Activated gamma-delta T cell (primary cell): ENCODE data around the gene DRC7.
A peak's percentile ranks its signal among the peaks of the same experiment; 100 is the strongest.

Experiments
- DNase-seq: peaks from one replicate; lab custom pipeline; 2025; lab: John Stamatoyannopoulos, UW

The DRC7 gene

DNA sequence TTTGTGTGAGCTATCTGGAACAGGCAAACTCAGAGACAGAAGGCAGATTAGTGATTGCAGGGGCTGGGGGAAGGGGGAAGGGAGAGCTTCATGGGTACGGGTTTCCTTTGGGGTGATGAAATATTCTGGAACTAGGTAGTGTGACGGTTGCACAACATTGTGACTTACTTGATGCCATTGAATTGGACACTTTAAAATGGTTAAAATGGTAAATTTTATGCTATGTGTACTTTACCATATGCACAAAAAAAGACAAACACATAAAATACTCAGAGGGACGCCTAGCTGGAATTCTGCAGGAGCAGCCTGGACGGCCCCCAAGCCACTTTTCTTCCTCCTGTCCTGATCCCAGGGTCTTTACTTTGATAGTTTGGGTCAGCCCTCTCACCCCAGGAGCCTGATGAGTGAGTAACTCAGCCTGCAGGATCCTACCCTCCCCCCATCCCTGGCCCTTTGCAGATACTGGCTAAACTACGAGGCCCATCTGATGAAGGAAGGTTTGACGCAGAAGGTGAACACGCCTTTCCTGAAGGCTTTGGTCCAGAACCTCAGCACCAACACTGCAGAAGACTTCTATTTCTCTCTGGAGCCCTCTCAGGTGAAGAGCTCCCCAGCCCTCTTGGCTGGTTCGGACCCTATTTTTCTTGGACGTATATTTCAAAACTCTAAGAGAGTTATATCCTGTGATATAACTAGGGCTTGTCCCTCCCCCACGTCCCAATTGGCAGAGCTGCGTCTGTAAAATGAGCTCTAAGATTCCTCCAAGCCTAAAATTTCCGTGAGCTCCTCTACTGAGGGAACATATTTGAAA is 18.7 kb upstream of the DRC7 start:
- DNase-seq = no peak

DNA sequence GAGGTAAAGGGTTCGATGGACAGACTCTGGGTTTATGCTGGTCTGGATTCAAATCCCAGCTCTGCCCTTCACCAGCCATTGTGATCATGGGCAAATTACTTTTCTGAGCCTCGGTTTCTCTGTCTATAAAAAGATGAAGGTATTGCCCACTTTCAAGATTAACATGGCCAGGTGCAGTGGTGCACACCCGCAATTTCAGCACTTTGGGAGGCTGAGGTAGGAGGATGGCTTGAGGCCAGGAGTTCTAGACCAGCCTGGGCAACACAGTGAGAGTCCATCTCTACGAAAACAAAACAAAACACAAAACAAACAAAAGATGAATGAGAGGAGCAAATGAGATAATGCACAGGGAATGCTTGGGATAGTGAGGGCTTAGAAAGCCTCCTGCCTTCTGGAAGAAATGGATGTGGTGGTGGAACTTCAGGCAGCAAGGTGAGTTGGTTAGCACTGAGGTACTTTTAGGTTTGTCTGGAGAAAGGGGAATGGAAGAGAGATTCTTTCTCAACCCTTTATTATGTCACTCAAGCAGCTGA is 18.0 kb upstream of the DRC7 start:
- no peak for DNase-seq

DNA sequence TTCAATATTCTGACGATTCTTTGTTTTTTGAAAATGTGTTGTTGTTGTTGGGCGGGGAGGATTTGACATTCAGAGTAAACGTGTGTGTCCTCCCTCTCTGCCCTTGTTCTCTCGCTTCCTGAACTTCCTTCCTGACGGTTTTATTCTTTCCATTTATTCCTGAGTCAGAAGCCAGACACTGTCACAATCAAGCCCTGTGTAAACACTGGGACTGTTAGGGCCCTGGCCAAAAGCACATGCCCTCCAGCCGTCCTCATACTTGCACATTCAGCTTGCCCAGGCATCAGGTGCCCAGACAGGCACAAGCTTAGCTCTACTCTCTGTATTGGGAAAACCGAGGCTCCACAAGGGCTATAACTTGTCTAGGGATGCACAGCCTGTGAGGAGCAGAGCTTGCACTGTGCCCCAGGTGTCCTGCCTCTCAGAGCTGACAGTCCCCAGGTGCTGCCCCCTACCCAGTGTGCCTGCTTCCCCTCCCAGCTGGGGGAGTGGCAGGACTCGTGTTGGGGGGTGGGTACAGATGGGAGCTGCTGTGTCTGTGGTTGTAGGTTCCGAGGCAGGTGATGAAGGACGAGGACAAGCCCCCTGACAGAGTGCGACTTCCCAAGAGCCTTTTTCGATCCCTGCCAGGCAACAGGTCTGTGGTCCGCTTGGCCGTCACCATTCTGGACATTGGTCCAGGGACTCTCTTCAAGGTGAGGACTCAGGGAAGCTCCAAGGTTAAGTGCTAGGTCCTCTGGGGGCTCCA is 16.8 kb upstream of the DRC7 start:
- no peak for DNase-seq

DNA sequence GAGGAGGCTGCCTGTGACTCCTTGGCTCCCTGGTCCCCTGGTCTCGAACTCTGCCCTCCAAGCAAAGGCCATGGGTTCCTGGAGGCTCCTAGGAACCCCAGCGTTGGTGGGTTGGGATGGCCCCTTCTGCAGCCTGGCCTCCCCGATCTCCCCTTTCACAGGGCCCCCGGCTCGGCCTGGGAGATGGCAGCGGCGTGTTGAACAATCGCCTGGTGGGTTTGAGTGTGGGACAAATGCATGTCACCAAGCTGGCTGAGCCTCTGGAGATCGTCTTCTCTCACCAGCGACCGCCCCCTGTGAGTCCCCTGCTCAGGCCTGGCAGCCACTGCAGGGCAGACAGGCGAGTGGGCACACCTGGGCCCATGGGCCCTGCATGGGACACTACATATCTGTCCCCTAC is 15.6 kb upstream of the DRC7 start:
- DNase-seq = no peak

DNA sequence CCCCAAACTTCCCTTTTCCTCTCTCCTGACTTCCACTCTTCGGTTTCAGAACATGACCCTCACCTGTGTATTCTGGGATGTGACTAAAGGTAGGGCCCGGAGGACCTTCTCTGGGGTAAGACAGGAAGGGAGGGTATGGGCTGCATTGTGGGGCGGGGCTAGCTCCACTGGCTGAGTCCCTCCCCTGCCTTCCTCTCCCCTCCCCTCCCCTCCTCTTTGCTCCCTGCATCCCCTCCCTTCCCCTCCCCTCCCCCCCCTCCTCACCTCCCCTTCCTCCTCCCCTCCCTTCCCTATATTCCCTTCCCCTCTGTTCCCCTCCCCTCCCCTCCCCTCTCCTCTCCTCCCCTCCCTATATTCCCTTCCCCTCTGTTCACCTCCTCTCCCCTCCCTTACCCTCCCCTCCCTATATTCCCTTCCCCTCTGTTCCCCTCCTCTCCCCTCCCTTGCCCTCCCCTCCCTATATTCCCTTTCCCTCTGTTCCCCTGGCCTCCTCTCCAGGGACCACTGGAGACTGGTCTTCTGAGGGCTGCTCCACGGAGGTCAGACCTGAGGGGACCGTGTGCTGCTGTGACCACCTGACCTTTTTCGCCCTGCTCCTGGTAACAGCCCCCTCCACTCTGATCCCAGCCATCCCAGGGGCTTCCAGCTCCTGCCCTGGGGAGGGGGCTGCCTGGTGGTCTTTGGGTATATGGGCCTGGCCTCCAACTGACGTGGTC is 14.7 kb upstream of the DRC7 start:
- DNase-seq = no peak

DNA sequence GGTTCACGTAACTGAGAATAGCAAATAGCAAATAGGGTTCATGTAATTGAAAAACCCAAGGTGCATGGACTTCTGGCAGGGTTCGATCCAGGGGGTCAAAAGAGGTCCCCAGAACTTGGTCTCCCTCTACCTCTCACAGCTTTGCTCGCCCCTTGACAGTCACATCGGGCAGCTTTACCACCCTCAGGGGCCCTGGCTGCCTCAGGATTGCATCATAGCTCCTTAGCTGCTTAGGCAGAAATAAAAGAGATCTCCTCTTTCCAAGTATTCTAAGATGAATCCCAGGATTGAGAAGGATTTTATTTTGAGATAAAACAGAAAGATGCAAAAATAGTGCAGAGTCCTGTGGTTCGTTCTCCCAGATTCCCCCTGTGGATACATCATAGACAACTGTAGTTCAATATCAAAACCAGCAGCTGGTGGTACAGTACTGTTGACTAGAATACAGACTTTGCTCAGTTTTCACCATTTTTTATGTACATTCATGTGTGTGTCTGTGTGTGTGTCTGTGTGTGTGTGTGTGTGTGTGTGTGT is 13.7 kb upstream of the DRC7 start:
- DNase-seq = no peak

DNA sequence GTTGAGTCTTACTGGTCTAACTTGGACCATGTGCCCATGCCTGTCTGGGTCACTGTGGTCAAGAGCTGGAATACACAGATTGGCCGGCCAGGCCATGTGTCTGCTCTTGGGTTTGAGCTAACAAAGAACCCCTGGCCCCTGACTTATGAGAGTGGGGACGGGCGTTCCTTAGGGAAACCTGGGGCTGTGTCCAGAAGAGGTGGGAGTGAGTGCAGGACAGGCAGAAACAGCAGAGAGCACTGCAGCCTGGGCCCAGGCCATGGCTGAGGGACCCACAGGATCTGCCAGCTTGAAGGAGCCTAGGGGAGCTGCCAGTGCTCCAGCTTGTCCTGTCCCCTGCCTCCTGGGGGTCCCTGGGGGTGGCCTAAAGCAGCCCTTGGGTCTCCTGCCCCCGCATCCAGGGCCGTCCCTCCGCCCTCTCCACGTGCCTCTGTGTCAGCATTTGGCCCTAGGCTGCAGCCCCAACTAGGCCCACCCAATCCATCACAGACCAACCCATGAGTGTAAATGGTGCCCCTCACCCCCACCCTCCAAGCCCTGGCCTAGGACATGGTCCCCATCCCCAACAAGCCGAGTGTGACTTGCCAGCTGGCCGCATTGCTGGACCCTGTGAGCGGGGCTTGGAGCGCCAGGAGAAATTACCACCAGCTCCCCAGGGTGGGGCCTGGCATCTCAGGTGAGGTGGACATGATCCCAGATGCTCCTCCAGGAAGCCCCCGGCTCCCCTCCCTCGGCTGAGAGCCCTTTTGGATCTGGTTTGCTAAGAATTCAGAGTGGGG is 12.5 kb upstream of the DRC7 start:
- no peak for DNase-seq

DNA sequence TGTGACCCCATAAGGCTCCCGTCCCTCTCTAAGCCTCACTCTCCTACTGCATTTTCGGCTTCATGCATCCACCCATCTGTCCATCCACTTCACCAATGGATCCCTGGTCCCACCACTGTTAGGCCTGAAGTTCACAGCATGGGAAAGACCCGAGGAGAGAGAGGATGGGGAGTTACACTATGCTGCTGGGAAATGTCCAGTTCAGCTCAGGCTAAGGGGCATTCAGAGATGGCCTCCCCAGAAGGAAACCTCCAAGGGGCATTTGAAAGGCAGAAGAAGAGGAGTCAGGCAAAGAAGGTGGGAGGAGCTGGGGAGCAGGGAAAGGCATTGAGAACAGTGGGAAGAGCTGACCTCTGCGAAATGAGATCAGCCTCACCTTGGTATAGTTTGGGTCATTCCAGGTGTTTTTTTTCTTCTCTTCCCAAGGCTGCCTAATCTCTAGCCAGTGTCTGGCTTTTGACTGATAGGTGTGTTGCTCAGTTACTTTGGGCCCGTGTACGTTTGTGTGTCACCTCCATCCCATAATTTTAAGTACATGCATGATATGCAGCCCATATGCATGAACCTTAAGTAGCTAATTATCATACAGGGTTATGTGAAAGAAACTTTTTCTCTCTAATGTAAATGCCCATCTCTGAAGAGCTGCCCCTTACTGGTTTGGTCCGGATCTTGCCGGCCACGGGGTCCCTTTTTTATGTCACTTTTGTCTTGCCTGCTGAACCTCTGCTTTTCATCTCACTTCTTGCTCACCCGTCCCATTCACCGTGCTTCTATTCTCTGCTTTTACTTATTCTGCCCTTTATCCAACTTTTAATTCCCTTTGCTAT is 11.6 kb upstream of the DRC7 start:
- no peak for DNase-seq

DNA sequence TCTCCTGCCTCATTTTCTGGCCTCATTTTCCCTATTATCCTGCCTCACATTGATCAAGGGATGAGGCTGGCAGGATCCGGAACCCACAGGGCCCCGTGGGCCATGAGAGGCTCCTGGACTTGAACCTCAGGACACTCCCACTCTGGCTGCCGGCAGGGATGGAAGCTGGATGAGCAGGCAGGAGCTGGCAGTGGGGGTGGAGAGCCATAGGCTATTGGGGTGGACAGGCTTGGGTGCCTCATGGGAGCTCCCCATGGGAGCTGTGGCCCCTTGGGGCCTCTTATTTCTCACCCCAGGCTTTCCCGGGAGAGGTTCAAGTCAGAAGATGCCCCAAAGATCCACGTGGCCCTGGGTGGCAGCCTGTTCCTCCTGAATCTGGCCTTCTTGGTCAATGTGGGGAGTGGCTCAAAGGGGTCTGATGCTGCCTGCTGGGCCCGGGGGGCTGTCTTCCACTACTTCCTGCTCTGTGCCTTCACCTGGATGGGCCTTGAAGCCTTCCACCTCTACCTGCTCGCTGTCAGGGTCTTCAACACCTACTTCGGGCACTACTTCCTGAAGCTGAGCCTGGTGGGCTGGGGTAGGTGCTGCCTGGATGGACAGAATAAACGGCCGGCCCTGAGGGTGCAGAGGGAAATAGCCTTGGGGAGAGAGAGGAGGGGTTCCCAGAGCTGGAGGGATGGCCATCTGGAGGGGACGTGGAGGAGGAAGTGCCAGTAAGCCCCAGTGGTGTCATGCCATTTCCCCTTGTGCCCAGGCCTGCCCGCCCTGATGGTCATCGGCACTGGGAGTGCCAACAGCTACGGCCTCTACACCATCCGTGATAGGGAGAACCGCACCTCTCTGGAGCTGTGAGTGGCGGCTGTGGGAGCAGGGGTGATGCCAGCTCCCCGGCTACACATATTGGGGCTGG is 10.7 kb upstream of the DRC7 start:
- DNase-seq = no peak

DNA sequence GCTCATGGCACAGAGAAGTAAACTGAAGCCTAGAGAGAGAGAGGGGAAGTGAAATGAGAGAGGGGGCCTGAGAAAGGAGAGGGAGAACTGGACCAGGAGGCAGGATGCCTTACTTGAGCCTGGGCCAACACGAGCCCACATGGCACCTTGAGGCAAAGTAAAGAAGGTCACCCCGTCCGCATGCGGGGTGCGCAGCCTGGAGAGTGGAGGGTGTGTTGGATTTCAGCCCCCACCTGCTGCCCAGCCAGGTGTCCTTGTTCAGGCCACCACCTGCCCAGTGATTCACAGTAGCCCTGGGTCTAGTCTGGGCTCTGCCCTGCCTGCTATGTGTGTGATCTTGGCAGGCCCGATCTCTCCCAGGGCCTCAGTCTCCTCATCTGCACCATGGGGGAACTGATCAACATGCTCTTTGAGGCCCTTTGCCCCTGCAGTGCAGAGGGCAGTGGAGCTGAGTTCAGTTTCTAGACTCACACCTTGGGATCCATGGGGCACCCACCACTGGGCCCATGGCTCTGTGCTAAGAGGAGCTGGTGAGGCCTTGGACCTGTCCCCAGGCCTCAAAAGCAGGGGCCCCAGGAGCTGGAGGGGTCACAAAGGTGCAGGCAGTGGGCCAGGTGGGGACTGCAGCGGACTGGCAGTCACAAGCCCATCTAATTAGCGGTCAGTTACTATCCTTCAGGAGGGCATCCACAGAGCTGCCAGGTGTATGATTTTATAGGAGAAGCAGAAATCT is 9.8 kb upstream of the DRC7 start:
- DNase-seq = no peak

DNA sequence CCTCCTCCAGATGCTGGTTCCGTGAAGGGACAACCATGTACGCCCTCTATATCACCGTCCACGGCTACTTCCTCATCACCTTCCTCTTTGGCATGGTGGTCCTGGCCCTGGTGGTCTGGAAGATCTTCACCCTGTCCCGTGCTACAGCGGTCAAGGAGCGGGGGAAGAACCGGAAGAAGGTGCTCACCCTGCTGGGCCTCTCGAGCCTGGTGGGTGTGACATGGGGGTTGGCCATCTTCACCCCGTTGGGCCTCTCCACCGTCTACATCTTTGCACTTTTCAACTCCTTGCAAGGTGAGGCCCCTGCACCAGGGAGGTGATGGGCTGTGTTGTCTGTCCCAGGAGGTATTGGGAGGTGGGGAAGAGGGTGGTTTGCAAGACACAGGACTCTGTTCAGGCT is 9.0 kb upstream of the DRC7 start:
- DNase-seq = no peak

DNA sequence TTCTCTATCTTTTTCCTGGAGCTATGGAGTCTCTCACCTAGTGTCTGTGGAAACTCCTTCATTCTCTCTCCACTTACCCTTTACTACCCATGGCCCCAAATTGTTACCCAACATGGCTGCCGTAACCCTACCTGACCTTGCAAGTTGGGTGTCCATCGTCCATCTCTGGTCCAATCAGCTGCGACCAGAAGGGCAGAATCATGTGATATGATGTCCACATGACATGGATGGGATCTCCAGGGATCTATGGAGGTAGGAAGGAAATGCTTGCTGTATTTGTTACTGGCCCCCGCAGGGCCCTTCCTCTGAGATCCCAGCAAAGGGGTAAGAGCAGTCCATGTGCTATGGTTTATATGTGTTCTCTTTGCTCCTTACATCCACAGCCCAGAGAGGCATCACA is 8.0 kb upstream of the DRC7 start:
- no peak for DNase-seq

DNA sequence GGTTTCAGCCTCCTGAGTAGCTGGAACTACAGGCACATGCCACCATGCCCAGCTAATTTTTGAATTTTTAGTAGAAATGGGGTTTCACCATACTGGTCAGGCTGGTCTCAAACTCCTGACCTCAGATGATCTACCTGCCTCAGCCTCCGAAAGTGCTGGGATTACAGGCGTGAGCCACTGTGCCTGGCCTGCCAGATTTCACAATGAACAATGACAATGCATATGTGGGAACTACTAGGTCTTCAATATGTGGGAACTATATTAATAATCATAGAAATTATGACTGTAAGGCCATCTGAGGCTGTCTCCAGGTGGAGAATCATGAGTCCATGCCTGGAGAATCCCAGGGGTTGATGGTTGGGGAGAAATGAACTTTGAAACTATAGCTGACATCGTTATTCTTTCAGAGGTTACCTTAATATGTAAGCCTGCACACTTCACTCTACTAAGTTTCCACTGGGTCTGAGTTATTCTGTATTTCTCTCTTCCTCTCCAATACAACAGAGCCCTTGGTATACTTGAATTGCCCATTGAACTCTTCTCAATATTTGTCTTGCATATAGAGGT is 7.2 kb upstream of the DRC7 start:
- no peak for DNase-seq

DNA sequence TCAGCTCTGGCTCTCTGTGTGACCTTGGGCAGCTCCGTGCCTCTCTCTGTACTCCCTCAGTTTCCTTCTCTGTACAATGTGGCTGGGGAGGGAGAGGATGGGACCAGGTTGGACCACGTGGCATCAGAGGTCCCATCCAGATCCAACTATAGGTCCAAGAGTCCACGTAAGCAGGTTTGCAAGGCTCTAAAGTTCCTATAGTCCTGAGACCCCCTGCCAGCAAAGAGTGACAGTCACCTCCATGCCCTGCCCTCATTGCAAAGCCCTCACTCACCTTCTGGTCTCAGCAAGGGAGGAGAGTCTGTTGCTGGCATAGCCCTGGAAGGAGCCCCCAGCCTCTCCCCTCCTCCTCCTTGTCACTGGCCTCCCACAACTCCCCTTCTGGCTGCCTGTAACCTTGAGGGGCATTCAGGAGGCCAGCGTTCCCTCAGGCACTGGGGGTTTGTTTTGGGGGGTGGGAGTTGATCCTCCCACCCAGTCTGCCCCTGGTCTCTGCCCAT is 6.1 kb upstream of the DRC7 start:
- DNase-seq = no peak

DNA sequence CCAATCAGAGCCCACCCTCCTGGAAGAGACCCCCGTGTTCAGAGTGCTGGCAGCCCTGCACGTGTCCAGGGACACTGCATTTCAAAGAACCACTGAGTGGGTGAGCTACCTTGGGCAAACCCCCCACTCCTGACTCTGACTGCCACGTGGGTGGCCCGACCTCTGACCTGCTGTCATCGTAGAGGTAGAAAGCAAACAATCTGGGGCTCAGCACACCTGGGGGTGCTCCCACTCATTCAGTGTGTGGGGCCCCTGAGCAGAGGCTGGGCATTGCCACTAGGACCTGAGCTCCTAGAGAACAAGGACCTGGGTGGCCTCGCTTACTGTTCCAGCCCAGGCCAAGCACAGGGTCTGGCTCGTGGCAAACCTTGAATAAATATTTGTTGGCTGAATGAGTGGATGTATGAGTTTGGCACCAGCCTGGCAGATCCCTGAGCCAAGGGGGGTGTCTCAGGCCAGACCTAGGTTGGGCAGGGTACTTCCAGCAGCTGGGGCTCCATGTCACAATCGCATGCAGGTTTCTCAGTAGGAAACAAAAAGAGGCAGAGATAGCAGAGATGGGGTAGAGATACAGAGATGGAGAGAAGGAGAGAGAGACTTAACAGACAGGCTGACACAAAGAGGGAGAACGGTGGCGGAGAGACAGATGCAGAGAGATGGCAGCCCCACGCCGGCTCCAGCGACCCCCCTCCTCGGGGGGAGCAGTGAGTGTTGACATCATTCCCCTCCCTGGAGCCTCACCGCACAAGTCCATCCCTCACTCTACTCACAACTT is 5.4 kb upstream of the DRC7 start:
- no peak for DNase-seq

DNA sequence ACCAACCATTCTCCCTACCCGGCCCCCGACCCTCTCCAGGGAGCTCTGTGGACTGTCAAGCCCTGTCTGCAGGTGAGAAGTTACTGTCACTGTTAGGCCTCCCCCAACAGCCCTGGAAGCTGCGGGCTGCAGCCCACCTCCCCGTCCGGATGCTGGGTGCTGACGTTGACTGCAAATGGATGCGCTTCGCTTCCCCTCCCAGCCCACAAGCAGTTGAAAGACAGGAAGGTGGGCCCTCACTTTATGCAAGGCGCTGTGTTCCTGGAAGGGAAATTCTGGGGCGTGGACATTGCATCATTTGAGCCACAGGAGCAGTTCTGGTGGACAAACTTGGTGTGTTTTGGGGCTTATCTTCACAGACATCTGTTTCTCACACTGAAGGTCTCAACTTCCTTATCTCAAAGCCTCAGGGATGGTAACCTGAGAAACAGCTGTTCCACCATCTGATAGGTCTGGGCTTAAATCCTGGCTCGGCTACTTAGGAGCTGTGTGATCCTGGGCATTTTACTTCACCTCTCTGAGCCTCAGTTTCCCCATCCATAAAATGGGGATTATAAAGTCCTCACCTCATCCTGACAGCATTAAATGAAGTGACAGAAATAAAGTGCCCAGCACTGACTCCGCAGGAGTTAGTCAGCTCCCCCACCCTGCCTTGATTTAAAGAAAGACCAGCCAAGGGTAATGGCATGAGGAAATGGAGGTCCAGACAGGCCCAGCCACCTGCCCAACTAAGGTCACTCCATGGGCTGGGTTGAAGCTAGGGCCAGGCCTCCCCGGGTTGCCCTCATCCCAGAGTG is 4.6 kb upstream of the DRC7 start:
- DNase-seq = peak; percentile 30
